ENCODE results near the gene S100A5.

The S100A5 gene

DNA sequence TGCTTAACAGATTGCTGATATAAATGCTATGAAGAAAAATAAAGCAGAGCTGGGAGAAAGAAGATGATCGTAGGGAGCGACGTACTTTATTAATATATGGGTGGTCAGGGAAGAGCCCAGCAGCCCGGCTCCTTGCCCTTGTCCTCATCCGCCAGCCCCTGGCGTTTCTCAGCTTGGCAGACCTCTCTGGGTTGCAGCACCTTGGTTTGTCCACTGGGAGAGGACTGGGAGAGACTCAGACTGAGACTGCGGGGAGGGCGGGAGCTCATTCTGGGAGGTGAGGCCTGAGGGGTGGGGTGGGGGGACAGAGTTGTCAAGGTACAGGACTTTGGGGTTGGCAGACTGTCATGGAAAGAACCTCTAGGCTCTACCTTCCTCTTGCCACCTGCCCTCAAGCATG, 11.6 kb upstream of the S100A5 start:
- no peaks in the 10 kb centered on the region for H3K36me3 ChIP-seq (ENCODE audit: control insufficient read depth, low read depth, low read length)
- no peaks in the 10 kb centered on the region for H3K9me3 ChIP-seq (ENCODE audit: control insufficient read depth, low read depth, low read length)
- no peak overlapping the region for H3K27ac ChIP-seq (ENCODE audit: low read length)
- no peaks in the 10 kb centered on the region for H3K27me3 ChIP-seq (ENCODE audit: control insufficient read depth, insufficient read depth, low read length)
- H3K4me1 ChIP-seq (ENCODE audit: control insufficient read depth, low read depth, low read length): peaks cover 5% of the 10 kb centered on the region
- H3K9ac ChIP-seq (ENCODE audit: low read length): no peak overlapping the region
- H3K4me3 ChIP-seq (ENCODE audit: low read length): no peak overlapping the region

DNA sequence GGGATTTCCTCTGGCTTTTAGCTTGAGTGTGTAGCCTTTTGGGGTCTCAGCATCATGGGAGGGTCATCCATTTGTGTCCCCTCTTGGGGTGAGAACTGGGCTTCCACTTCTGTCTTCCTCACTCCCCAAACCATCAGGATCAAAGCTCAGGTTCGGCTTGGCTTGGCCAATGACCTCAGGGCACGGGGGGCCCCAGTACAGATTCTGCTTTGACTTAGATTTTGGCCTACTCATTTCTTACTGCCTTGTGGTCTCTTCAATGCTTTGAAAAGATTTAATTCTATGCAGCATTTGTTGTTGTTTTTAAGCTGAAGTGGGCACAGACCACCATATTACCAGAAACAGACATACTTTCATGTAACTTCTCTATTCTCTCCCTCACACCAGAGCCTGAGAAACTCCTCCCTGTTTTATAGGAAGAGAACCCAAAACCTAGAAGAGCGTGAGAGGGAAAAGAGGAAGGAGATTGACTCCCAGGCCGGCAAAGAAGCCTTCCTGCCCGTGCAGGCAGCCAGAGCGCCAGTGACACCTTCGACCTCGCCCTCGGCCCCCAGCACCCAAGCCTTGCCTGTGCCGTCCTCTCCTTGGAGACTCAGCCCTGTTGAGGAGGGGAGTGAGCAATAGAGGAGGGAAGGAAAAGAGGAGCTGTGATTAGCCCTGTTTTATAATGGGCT, 10.2 kb upstream of the S100A5 start:
- Histone ChIP-seq H3K9me3 (ENCODE audit: control insufficient read depth, low read depth, low read length) (no peaks in the 10 kb centered on the region), H3K9ac (ENCODE audit: low read length) (no peak overlapping the region), H3K4me1 (ENCODE audit: control insufficient read depth, low read depth, low read length) (peaks cover 5% of the 10 kb centered on the region), H3K4me3 (ENCODE audit: low read length) (no peak overlapping the region), H3K27me3 (ENCODE audit: control insufficient read depth, insufficient read depth, low read length) (no peaks in the 10 kb centered on the region), H3K27ac (ENCODE audit: low read length) (no peak overlapping the region), H3K36me3 (ENCODE audit: control insufficient read depth, low read depth, low read length) (no peaks in the 10 kb centered on the region)

DNA sequence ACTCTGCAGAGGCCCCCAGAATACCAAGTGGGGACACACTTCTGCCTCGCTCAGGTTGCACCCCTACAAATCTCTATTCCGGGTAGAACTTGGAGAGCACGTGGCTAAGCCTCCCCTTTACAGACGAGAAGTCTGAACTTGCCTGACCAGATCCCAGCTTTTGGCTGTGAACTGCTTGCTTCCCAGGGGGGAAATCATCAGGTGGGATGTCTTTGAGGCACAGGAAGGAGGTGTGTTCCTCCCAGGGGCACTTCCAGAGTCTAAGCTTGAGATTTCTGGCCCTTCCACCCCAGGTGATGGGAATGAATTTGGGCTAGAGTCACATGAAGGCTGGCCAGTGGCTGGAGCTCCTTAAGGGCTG, 9.6 kb upstream of the S100A5 start:
- Histone ChIP-seq H3K27me3 (ENCODE audit: control insufficient read depth, insufficient read depth, low read length) (no peaks in the 10 kb centered on the region), H3K4me3 (ENCODE audit: low read length) (no peak overlapping the region), H3K9me3 (ENCODE audit: control insufficient read depth, low read depth, low read length) (no peaks in the 10 kb centered on the region), H3K36me3 (ENCODE audit: control insufficient read depth, low read depth, low read length) (no peaks in the 10 kb centered on the region), H3K4me1 (ENCODE audit: control insufficient read depth, low read depth, low read length) (peaks cover 10% of the 10 kb centered on the region), H3K9ac (ENCODE audit: low read length) (no peak overlapping the region), H3K27ac (ENCODE audit: low read length) (no peak overlapping the region)

DNA sequence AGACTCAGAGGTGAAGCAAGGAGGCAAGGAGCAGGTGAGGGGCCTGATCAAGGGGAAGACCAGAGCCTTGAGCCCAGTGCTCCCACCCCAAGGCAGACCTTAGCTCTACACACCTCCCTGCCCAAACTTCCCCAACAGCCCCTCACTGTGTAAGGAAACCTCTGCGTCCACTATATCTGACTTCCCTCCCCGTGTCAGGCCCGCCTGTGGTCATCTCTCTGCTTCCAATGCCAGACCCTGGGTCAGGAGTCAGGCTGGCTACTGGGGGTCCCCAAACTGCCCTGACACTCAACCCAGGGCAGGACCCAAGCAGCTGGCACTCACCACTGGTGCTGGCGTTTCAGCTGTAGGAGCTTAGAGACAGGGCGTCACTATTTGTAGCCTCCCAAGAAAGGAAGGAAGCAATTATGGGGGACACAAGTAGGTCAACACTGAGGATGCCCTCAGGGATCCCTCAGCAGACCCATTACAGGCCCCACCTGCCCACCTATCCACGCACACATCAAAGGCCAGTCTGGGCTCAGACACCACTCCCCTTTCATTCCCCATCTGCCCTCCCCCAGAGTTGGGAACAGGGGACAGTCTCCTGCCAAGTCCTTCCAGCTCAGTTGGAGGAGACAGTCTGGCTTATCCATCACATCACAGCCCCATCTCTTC, 9.1 kb upstream of the S100A5 start:
- H3K9ac ChIP-seq (ENCODE audit: low read length): no peak overlapping the region
- H3K4me3 ChIP-seq (ENCODE audit: low read length): no peak overlapping the region
- no peak overlapping the region for H3K27ac ChIP-seq (ENCODE audit: low read length)

DNA sequence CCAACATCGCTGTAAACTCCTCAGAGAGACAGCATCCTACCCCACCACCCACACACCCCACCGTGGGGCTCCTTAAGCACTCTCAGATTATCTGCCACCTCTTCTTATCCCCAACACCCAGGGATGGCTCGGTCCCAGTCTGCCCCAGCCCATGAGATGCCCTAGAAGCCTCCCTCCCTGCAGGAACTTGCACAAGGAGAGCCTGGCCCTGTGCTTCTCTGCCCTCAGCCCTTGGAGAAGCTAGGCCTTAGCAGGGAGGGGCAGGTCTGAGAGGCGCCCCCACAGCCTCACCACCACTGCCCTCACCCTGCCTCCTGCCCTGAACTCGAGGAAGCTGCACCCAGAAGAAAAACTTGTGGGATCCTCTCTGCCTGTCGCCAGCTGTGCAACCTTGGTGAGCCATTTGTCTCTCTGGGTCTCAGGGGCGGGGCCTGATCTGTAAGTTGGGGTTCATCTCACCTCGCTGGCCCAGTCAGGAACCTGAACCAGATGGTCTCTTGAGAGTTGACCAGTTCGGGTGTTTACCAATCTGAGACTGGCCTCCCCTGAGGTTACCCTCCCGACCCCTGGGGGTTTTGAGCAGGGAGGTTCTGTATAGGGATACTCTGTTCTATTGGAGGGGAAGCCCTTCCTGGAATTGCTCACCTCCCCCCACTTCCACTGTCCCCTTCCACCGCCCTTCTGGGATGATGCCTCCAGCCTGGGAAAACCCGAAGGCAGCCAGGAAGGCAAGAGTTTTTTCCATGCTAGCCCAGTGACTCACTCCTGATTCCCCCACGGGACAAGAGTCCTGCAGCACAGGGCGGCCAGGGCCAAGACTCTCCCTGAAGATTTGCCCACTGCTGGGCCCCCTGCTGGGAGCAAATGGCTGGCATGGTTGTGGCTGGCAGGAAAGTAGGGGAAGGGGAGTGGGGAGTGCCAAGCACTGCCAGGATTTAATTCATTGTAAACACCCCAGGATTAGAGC, 8.3 kb upstream of the S100A5 start, which contains the start of gene S100A3:
Gene S100A3 (minus strand): TSS at position 537 of the 967 bp plus-strand sequence. CDS start 773 bp downstream, outside the sequence.
- Histone ChIP-seq H3K9ac (ENCODE audit: low read length) (no peak within 1 kb of the TSS), H3K36me3 (ENCODE audit: control insufficient read depth, low read depth, low read length) (no peaks in the 10 kb centered on the region), H3K4me3 (ENCODE audit: low read length) (no peak within 1 kb of the TSS), H3K4me1 (ENCODE audit: control insufficient read depth, low read depth, low read length) (peaks cover 21% of the 10 kb centered on the region), H3K27ac (ENCODE audit: low read length) (no peak within 1 kb of the TSS), H3K27me3 (ENCODE audit: control insufficient read depth, insufficient read depth, low read length) (no peaks in the 10 kb centered on the region), H3K9me3 (ENCODE audit: control insufficient read depth, low read depth, low read length) (no peaks in the 10 kb centered on the region)

More for the DNA sequence above, 9.1 kb upstream of the S100A5 start:
- no peaks in the 10 kb centered on the region for H3K36me3 ChIP-seq (ENCODE audit: control insufficient read depth, low read depth, low read length)
- no peaks in the 10 kb centered on the region for H3K27me3 ChIP-seq (ENCODE audit: control insufficient read depth, insufficient read depth, low read length)
- no peaks in the 10 kb centered on the region for H3K9me3 ChIP-seq (ENCODE audit: control insufficient read depth, low read depth, low read length)
- peaks cover 15% of the 10 kb centered on the region for H3K4me1 ChIP-seq (ENCODE audit: control insufficient read depth, low read depth, low read length)

DNA sequence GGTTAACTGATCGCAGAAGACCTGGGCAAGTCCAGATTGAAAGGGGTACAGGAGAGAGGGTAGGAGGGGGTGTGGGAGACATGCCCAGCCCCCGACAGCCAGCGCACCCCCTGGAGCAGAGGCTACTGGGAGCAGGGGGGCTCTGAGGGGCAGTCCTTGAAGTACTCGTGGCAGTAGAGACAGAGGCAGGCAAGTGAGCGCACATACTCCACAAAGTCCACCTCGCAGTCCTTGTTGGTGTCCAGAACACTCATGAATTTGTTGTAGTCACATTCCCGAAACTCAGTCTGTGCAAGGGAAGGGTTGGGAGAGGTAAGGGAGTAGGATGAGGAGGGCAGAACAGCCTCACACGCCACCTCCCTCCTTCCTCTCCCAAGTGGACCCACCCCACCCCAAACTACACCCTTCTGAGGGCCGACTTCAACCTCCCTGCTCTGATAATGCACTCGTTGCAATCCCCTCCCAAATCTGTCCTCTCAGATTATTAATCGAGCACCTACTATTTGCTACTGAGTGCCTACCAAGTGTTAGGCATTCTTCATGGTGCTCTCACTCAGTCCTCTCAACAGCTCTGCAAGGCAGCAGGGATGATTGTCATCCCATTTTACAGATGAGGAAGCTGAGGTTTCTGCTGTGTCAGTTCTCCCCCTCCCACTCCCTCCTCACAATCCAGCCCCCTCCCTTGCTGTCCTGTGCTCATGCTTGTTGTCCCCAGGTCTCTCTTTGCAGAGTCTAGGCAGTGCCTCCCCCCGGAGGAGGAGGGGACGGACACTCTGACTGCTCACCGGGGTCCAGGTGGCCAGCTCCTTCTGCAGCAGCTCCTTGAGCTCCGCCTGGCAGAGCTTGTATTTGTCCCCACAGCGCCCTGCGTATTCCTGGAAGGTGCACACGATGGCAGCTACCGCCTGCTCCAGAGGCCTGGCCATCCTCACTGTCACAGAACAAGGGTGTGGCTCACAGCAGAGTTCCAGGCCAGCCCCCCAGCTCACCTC, 7.1 kb upstream of the S100A5 start:
- Histone ChIP-seq H3K9ac (ENCODE audit: low read length) (no peak overlapping the region), H3K27ac (ENCODE audit: low read length) (no peak overlapping the region), H3K27me3 (ENCODE audit: control insufficient read depth, insufficient read depth, low read length) (no peaks in the 10 kb centered on the region), H3K9me3 (ENCODE audit: control insufficient read depth, low read depth, low read length) (no peaks in the 10 kb centered on the region), H3K4me1 (ENCODE audit: control insufficient read depth, low read depth, low read length) (peaks cover 21% of the 10 kb centered on the region), H3K36me3 (ENCODE audit: control insufficient read depth, low read depth, low read length) (no peaks in the 10 kb centered on the region), H3K4me3 (ENCODE audit: low read length) (no peak overlapping the region)

DNA sequence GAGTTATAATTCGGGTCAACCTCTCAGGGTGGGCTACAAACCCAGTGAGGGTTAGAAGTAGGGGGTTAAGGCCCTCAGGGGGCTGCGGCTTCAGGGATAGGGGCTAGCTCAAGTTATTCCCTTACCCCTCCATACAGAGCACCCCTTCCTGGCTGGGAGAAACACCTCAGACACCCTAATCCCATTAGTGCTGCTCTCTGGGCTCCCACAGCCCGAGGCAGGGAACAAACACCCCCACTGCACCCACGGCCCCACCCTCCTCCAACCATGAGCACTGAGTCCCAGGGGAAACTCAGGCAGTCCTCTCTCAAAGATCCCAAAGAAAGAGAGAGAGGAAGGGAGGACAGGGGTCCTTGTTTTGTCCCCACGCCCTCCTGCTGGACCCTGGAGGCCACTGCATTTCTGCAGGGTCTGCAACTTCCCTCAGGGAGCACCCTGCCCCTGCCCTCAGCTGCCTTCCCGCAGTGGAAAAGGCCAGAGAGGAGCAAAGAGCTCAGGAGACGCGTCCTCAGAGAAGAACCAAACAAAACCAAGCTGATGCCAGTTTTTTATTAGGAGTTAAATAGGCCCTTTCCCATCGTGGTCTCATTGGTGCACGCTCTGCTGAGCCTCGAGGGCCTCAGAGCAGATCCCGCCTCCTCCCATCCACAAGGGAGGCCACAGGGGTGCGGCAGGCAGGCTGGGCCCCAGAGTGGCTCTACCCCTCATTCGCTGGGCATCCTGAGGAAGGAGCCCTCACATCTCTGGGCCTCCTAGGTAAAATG, 6.2 kb upstream of the S100A5 start:
- no peaks in the 10 kb centered on the region for H3K27me3 ChIP-seq (ENCODE audit: control insufficient read depth, insufficient read depth, low read length)
- H3K27ac ChIP-seq (ENCODE audit: low read length): no peak overlapping the region
- H3K36me3 ChIP-seq (ENCODE audit: control insufficient read depth, low read depth, low read length): no peaks in the 10 kb centered on the region
- no peak overlapping the region for H3K4me3 ChIP-seq (ENCODE audit: low read length)
- peaks cover 21% of the 10 kb centered on the region for H3K4me1 ChIP-seq (ENCODE audit: control insufficient read depth, low read depth, low read length)
- H3K9me3 ChIP-seq (ENCODE audit: control insufficient read depth, low read depth, low read length): no peaks in the 10 kb centered on the region
- no peak overlapping the region for H3K9ac ChIP-seq (ENCODE audit: low read length)

DNA sequence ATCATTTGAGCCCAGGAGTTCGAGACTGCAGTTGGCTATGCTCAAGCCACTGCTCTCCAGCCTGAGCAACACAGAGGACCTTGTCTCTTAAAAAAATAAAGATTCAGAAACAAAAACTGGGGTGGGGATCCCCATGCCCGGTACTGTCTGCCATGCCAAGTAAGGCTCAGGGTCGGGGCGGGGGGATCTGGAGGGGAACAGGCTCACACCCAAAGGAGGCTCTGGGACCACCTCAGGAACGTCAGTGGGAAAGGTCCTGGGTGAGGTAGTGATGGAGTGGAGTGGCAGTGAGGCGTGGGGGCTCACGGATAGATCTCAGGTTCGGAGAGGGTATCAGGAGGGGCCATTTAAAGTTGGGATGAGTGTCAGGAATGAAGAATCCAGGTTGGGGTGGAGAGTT, 5.6 kb upstream of the S100A5 start:
- H3K36me3 ChIP-seq (ENCODE audit: control insufficient read depth, low read depth, low read length): no peaks in the 10 kb centered on the region
- H3K27me3 ChIP-seq (ENCODE audit: control insufficient read depth, insufficient read depth, low read length): no peaks in the 10 kb centered on the region
- H3K4me1 ChIP-seq (ENCODE audit: control insufficient read depth, low read depth, low read length): peaks cover 21% of the 10 kb centered on the region
- no peaks in the 10 kb centered on the region for H3K9me3 ChIP-seq (ENCODE audit: control insufficient read depth, low read depth, low read length)
- no peak overlapping the region for H3K27ac ChIP-seq (ENCODE audit: low read length)
- no peak overlapping the region for H3K9ac ChIP-seq (ENCODE audit: low read length)
- no peak overlapping the region for H3K4me3 ChIP-seq (ENCODE audit: low read length)

DNA sequence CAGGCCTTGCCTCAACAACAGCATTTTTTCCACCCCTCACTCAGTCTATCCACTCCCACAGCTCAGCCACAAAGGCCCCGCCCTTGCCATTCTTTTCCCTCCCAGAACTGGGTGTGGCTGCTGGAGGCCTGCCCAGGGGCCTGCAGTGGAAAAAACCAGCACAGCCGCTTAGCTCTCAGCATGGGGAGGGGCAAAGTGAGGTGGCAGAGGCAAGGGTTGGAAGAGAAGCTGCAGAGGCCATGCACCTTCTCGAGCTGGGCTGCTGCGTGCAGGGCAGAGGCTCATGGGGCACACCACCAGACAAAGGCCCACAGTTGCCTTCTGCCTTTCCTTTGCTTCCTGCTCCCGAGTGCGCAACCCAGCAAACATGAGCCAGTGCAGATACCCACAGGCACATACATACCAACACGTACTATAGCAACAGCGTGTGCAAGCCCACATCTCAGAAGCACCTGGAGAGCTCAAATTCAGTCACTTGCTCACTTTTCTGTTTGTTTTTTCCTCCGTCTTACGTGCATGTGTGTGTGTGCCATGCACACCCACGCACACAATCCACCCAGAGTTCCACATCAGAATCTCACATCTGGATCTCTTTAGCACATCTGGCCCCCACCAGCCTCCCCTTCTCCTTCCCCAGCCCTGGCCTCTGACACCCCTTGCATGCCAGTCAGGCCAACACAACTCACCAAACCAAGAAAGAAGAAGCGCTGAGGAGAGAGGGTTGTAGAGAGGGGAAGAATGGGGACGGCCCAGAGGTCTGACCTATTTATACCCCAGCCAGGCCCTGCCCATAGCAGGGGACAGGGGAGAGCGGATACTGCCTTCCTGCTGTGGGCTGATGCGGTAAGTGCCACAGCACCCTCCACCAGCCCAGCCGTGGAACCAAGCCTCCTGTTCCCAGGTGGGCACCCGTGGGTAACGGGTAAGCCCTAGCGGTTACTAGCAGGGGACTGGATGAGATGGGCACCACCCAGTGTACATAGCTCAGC, 4.6 kb upstream of the S100A5 start, which contains the start of gene S100A4:
Gene S100A4 (minus strand): TSS at position 740 of the 989 bp plus-strand sequence. CDS start 1,012 bp downstream, outside the sequence.
- H3K27me3 ChIP-seq (ENCODE audit: control insufficient read depth, insufficient read depth, low read length): no peaks in the 10 kb centered on the region
- H3K4me1 ChIP-seq (ENCODE audit: control insufficient read depth, low read depth, low read length): peaks cover 20% of the 10 kb centered on the region
- H3K9ac ChIP-seq (ENCODE audit: low read length): peak within 1 kb of the TSS; percentile 13

More for the DNA sequence above, 4.6 kb upstream of the S100A5 start, which contains the start of gene S100A4:
- Histone ChIP-seq H3K9me3 (ENCODE audit: control insufficient read depth, low read depth, low read length) (no peaks in the 10 kb centered on the region), H3K27ac (ENCODE audit: low read length) (no peak within 1 kb of the TSS), H3K4me3 (ENCODE audit: low read length) (peak within 1 kb of the TSS; percentile 26), H3K36me3 (ENCODE audit: control insufficient read depth, low read depth, low read length) (no peaks in the 10 kb centered on the region)
